Testis (tissue), 3 donors: ENCODE results near the gene IMMP2L. TPM values are rescaled to one million over a fixed set of nuclear protein-coding genes. Genes with fewer than 3 reads are reported as not detected.

Source experiments
- DNase-seq: peaks from one replicate; pipeline ENCODE4 v3.0.0-alpha.2; 2019
- H3K27ac ChIP-seq, 2 donors: fragments of 200-600 bp; sonication (generic); one replicate each; pipeline ENCODE4 v1.5.1; 2019
- H3K27me3 ChIP-seq: fragments of 200-600 bp; sonication (generic); one replicate; pipeline ENCODE4 v1.5.1; 2019
- H3K36me3 ChIP-seq: fragments of 200-600 bp; sonication (generic); one replicate; pipeline ENCODE4 v1.5.1; 2017; ENCODE audit warnings: low read depth; ENCODE audit errors: missing control alignments
- H3K4me1 ChIP-seq: fragments of 200-600 bp; sonication (generic); one replicate; pipeline ENCODE4 v1.5.1; 2019
- H3K4me3 ChIP-seq, 2 donors: fragments of 200-600 bp; sonication (generic); one replicate each; pipeline ENCODE4 v1.5.1; 2017 to 2019
- H3K9me3 ChIP-seq: fragments of 200-600 bp; sonication (generic); one replicate; pipeline ENCODE4 v1.5.1; 2017
- CTCF ChIP-seq, 3 experiments: fragments of 450-650 bp in 2 of 3; fragments of 200-600 bp in 1 of 3; sonication (generic) in 1 of 3; IDR thresholded peaks; one replicate each; pipeline ENCODE4 v1.5.1; 2016 to 2019; ENCODE audit warnings: antibody characterized with exemption in 3 of 3, mild to moderate bottlenecking in 2 of 3, moderate library complexity in 1 of 3
- POLR2A ChIP-seq: fragments of 450-650 bp; IDR thresholded peaks from one replicate; pipeline ENCODE4 v1.6.1; 2017; ENCODE audit warnings: antibody characterized with exemption, mild to moderate bottlenecking, moderate library complexity
- WGBS, 2 donors: methylation state at CpG; one replicate each; pipeline ENCODE4 v1.1.5; 2018; 5-methylcytosine and 5-hydroxymethylcytosine counted together
- intact Hi-C: fragments of 100-400 bp; cut with DNase I; formaldehyde crosslinking; loops from one replicate; pipeline ENCODE4 v1.15.1; 2023; ENCODE audit warnings: low total_unique reads
- polyA plus RNA-seq: library from polyadenylated mRNA; stranded (reverse); fragments of 350-450 nt; fragmentation: Illumina TruSeq; extraction: RNeasy Lipid Tissue Mini Kit (QIAGEN cat#74804); gene quantifications from one replicate; pipeline ENCODE4 v1.2.3, GENCODE V29; 2014; ENCODE audit warnings: low read depth, low replicate concordance; ENCODE audit not compliant: insufficient read depth
- total RNA-seq, 2 donors: library from RNA; depleted of rRNA; stranded (reverse); fragments of >200 nt; gene quantifications; one replicate each; pipeline ENCODE4 v1.2.3, GENCODE V29; 2016

The IMMP2L gene
- total and polyA plus RNA-seq, 3 donors from 2014 or later, result 10.7 to 12.4 (median 11.2) TPM

- no peak for DNase-seq
- TF ChIP-seq POLR2A (no peak), CTCF (IDR thresholded peaks at IDR 0.05) (no peak)
- Histone ChIP-seq H3K27me3 (no peaks in the 10 kb centered on the region), H3K9me3 (no peaks in the 10 kb centered on the region), H3K36me3 (no peaks in the 10 kb centered on the region), H3K27ac (peak overlapping the region; percentile 75 to 76), H3K4me1 (peaks cover 29% of the 10 kb centered on the region), H3K4me3 (no peak overlapping the region)
- WGBS, 2 donors, result 68 to 83% methylated on average over 4 of the region's 4 CpGs
- intact Hi-C loops, result no loop called here
Measured at GRCh38 chr7:111137296-111138192, 424.7 kb downstream of the IMMP2L start.

- TF ChIP-seq CTCF (IDR thresholded peaks at IDR 0.05) (no peak), POLR2A (no peak)
- 44 to 45% methylated on average over 1 of the region's 1 CpG for WGBS, 2 donors
- Histone ChIP-seq H3K4me1 (peaks cover 3% of the 10 kb centered on the region), H3K27ac (no peak overlapping the region), H3K9me3 (no peaks in the 10 kb centered on the region), H3K27me3 (no peaks in the 10 kb centered on the region), H3K36me3 (no peaks in the 10 kb centered on the region), H3K4me3 (no peak overlapping the region)
- DNase-seq, result no peak
- intact Hi-C loops, result no loop called here
Measured at GRCh38 chr7:111132833-111133232, 429.5 kb downstream of the IMMP2L start.

GRCh38 chr7:111129435-111129834 lies 432.9 kb downstream of the IMMP2L start:
- WGBS, 2 donors, result 69 to 92% methylated on average over 4 of the region's 4 CpGs
- Histone ChIP-seq H3K4me3 (no peak overlapping the region), H3K36me3 (no peaks in the 10 kb centered on the region), H3K4me1 (no peaks in the 10 kb centered on the region), H3K27me3 (no peaks in the 10 kb centered on the region), H3K27ac (no peak overlapping the region), H3K9me3 (no peaks in the 10 kb centered on the region)
- DNase-seq, result no peak
- intact Hi-C loops, result no loop called here
- no peak for TF ChIP-seq POLR2A
- TF ChIP-seq CTCF (IDR thresholded peaks at IDR 0.05), result no peak

GRCh38 chr7:111126987-111127386 lies 435.3 kb downstream of the IMMP2L start:
- whole genome bisulfite sequencing, 2 donors, result 35 to 44% methylated on average over 3 of the region's 3 CpGs
- H3K4me1 ChIP-seq, result no peaks in the 10 kb centered on the region
- no peaks in the 10 kb centered on the region for H3K9me3 ChIP-seq
- peak overlapping the region in 1 of 2 donors; percentile 13 for H3K27ac ChIP-seq
- no peak for DNase-seq
- TF ChIP-seq POLR2A (no peak), CTCF (IDR thresholded peaks at IDR 0.05) (no peak)
- intact Hi-C loops, result no loop called here
- H3K4me3 ChIP-seq, result no peak overlapping the region
- H3K36me3 ChIP-seq, result no peaks in the 10 kb centered on the region
- no peaks in the 10 kb centered on the region for H3K27me3 ChIP-seq
